WTC11 (cell line): ENCODE results near the gene SART3. TPM values are rescaled to one million over a fixed set of nuclear protein-coding genes. Genes with fewer than 3 reads are reported as not detected.
A peak's percentile ranks its signal among the peaks of the same experiment; 100 is the strongest.

Source experiments
- ATAC-seq: fragments of 200-7000 bp; cut with Tn5 transposase; 2 replicates; pipeline ENCODE4 v1.10.0; 2021; ENCODE audit warnings: mild to moderate bottlenecking, moderate library complexity
- CTCF ChIA-PET: fragments of 300-600 bp; sonication (Branson Sonifier 250); formaldehyde crosslinking; loops from one replicate; lab custom pipeline; 2021; ENCODE audit warnings: antibody characterized with exemption; lab: Charles Lee
- POLR2A ChIA-PET: fragments of 350-600 bp; sonication (Branson Sonifier 250); formaldehyde crosslinking; loops from one replicate; lab custom pipeline; 2021; ENCODE audit warnings: antibody characterized with exemption; lab: Charles Lee
- DNase-seq: peaks from one replicate; pipeline ENCODE4 v3.0.0; 2021; ENCODE audit warnings: low spot score
- H3K27ac Mint-ChIP-seq: 2 replicates; pipeline ENCODE4 v1.8.0; 2021; ENCODE audit warnings: mixed read lengths
- H3K27me3 Mint-ChIP-seq: 2 replicates; pipeline ENCODE4 v1.8.0; 2021; ENCODE audit warnings: low read depth, mild to moderate bottlenecking, moderate library complexity, mixed read lengths
- H3K36me3 Mint-ChIP-seq: 2 replicates; pipeline ENCODE4 v1.8.0; 2021; ENCODE audit warnings: mixed read lengths
- H3K4me1 Mint-ChIP-seq: 2 replicates; pipeline ENCODE4 v1.8.0; 2022; ENCODE audit warnings: mixed read lengths
- H3K4me3 Mint-ChIP-seq: 2 replicates; pipeline ENCODE4 v1.8.0; 2021; ENCODE audit warnings: mild to moderate bottlenecking, moderate library complexity, mixed read lengths
- H3K9me3 Mint-ChIP-seq: 2 replicates; pipeline ENCODE4 v1.8.0; 2021; ENCODE audit warnings: mixed read lengths
- ATF6 ChIP-seq: sonication (generic); formaldehyde crosslinking; IDR thresholded peaks from 2 replicates; pipeline ENCODE4 v1.8.1; 2023; ENCODE audit warnings: mild to moderate bottlenecking, missing genetic modification reagents
- CBFB ChIP-seq: sonication (generic); formaldehyde crosslinking; IDR thresholded peaks from 2 replicates; pipeline ENCODE4 v1.8.1; 2022; ENCODE audit warnings: mild to moderate bottlenecking, low read depth, missing genetic modification reagents
- CTCF ChIP-seq: fragments of 200-600 bp; IDR thresholded peaks from 2 replicates; pipeline ENCODE4 v1.8.0; 2022; ENCODE audit warnings: antibody characterized with exemption
- ELF4 ChIP-seq: sonication (generic); formaldehyde crosslinking; IDR thresholded peaks from 2 replicates; pipeline ENCODE4 v1.8.1; 2022; ENCODE audit warnings: low read depth, mild to moderate bottlenecking, moderate library complexity, missing genetic modification reagents
- ERG ChIP-seq: fragments of 250-450 bp; sonication (Bioruptor Pico); IDR thresholded peaks from 2 replicates; pipeline ENCODE4 v1.8.0; 2021; ENCODE audit warnings: mild to moderate bottlenecking
- HMGA2 ChIP-seq: fragments of 250-450 bp; sonication (Bioruptor Pico); IDR thresholded peaks from 2 replicates; pipeline ENCODE4 v1.4.0; 2021; ENCODE audit warnings: mild to moderate bottlenecking, moderate library complexity
- IRF2 ChIP-seq: sonication (generic); formaldehyde crosslinking; IDR thresholded peaks from 2 replicates; pipeline ENCODE4 v1.8.0; 2022; ENCODE audit warnings: low read depth, missing genetic modification reagents, borderline replicate concordance
- MXD4 ChIP-seq: fragments of 250-450 bp; sonication (Bioruptor Pico); IDR thresholded peaks from 2 replicates; pipeline ENCODE4 v1.8.0; 2021; ENCODE audit warnings: mild to moderate bottlenecking, moderate library complexity, borderline replicate concordance
- PRDM15 ChIP-seq: sonication (generic); formaldehyde crosslinking; IDR thresholded peaks from 2 replicates; pipeline ENCODE4 v1.8.0; 2022; ENCODE audit warnings: missing genetic modification reagents
- TEAD1 ChIP-seq: sonication (generic); formaldehyde crosslinking; IDR thresholded peaks from 2 replicates; pipeline ENCODE4 v1.8.0; 2022; ENCODE audit warnings: mild to moderate bottlenecking, missing genetic modification reagents
- ZSCAN18 ChIP-seq: fragments of 250-450 bp; sonication (Bioruptor Pico); IDR thresholded peaks from 2 replicates; pipeline ENCODE4 v2.1.2; 2022; ENCODE audit warnings: mild to moderate bottlenecking, moderate library complexity
- total RNA-seq: library from RNA; stranded (reverse); gene quantifications from 3 replicates; pipeline ENCODE4 v1.2.3, GENCODE V29; 2021
- TF ChIP-seq, protein P1 (sequence below): sonication (generic); formaldehyde crosslinking; IDR thresholded peaks from 2 replicates; pipeline ENCODE4 v1.8.1; 2022; ENCODE audit warnings: low read depth, missing genetic modification reagents, borderline replicate concordance

The SART3 gene
- total RNA-seq, 1 experiment from 2014 or later: 91.2 TPM

- POLR2A ChIA-PET: no interaction called here
- CTCF ChIA-PET: interaction anchor here (1.5 to 2.0 kb wide), 2 partner anchors 527 to 598 kb away, joined by 4 to 6 read pairs; no protein-coding TSS in a partner anchor
- ATAC-seq (no peak), DNase-seq (no peak)
- Mint-ChIP-seq H3K4me1 (peaks cover 17% of the 10 kb centered on the region), H3K9me3 (no peaks in the 10 kb centered on the region), H3K27ac (no peak overlapping the region; the same call in 1 of the 2 replicates), H3K27me3 (no peaks in the 10 kb centered on the region; the same call in 1 of the 2 replicates), H3K4me3 (peak overlapping the region; percentile 74), H3K36me3 (peaks cover 31% of the 10 kb centered on the region)
- TF ChIP-seq, protein P1, sequence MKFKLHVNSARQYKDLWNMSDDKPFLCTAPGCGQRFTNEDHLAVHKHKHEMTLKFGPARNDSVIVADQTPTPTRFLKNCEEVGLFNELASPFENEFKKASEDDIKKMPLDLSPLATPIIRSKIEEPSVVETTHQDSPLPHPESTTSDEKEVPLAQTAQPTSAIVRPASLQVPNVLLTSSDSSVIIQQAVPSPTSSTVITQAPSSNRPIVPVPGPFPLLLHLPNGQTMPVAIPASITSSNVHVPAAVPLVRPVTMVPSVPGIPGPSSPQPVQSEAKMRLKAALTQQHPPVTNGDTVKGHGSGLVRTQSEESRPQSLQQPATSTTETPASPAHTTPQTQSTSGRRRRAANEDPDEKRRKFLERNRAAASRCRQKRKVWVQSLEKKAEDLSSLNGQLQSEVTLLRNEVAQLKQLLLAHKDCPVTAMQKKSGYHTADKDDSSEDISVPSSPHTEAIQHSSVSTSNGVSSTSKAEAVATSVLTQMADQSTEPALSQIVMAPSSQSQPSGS (CRISPR knock-in tag): no peak
- TF ChIP-seq HMGA2 (CRISPR knock-in tag) (no peak), MXD4 (CRISPR knock-in tag) (no peak), PRDM15 (CRISPR knock-in tag) (peak; percentile 41; the same call in 1 of the 2 replicates), CBFB (CRISPR knock-in tag) (no peak), IRF2 (CRISPR knock-in tag) (no peak)
Measured at GRCh38 chr12:108516511-108517275, 44.3 kb downstream of the SART3 start.

DNA sequence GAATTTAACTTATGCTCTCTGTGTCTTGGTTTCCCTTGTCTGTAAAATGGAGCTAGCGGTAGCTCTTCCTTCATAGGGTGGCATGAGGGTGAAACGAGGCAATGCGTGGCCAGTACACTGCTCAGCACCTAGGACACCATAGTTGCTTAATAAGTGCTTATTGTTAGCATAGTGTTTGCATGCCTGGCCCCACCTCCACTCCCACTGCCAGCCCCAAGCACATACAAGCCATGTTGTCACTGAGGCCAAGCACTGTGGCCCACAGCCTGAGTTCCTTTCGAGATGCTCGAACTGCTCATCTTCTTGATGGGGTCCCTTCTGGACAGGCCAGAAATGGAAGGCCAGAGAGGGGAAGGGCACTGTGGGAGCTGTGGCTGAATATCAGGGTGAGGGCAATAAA is 45.1 kb downstream of the SART3 start:
- Mint-ChIP-seq H3K27me3 (no peaks in the 10 kb centered on the region; the same call in 1 of the 2 replicates), H3K9me3 (no peaks in the 10 kb centered on the region), H3K4me1 (peaks cover 22% of the 10 kb centered on the region), H3K4me3 (peak overlapping the region; percentile 74), H3K36me3 (peaks cover 23% of the 10 kb centered on the region), H3K27ac (no peak overlapping the region)
- TF ChIP-seq ZSCAN18 (CRISPR knock-in tag) (no peak), ERG (CRISPR knock-in tag) (no peak), TEAD1 (CRISPR knock-in tag) (no peak), ATF6 (CRISPR knock-in tag) (no peak), ELF4 (CRISPR knock-in tag) (no peak), CTCF (no peak)
- no peak for ATAC-seq
- ChIA-PET POLR2A (no interaction called here), CTCF (interaction anchor here (0.9 to 2.0 kb wide), 4 partner anchors 21 to 597 kb away, joined by 3 to 6 read pairs (median 4); no protein-coding TSS in a partner anchor)
- DNase-seq: no peak
